D341Med (cell line): ENCODE measurements around the gene PLA2G10.
A peak's percentile ranks its signal among the peaks of the same experiment; 100 is the strongest.
"Not testable (repeated sequence)": the region's sequence is repeated elsewhere in the genome, so short reads cannot be mapped to it uniquely, and the experiment has no call there.

Experiments used
- DNase-seq: peaks from one replicate; pipeline ENCODE4 v3.0.0; 2012; ENCODE audit warnings: low spot score

PLA2G10 gene

GRCh38 chr16:14667347-14668266, 26.5 kb downstream of the PLA2G10 start:
- DNase-seq = no peak

GRCh38 chr16:14658063-14658462, 36.0 kb downstream of the PLA2G10 start:
- peak; percentile 60 for DNase-seq

- DNase-seq = no peak
Observed at GRCh38 chr16:14652726-14653125, 41.4 kb downstream of the PLA2G10 start.

- no peak for DNase-seq
Observed at GRCh38 chr16:14650629-14651028, 43.5 kb downstream of the PLA2G10 start.

- DNase-seq = no peak
Observed at GRCh38 chr16:14649816-14650215, 44.3 kb downstream of the PLA2G10 start.

- no peak for DNase-seq
Observed at GRCh38 chr16:14641926-14642325, 52.2 kb downstream of the PLA2G10 start.

- no peak for DNase-seq
Observed at GRCh38 chr16:14641206-14641605, 52.9 kb downstream of the PLA2G10 start.

- no peak for DNase-seq
Observed at GRCh38 chr16:14640538-14640937, 53.6 kb downstream of the PLA2G10 start.

GRCh38 chr16:14636951-14637240, 57.2 kb downstream of the PLA2G10 start:
- not testable (repeated sequence) for DNase-seq

- not testable (repeated sequence) for DNase-seq
Observed at GRCh38 chr16:14636179-14636950, 57.7 kb downstream of the PLA2G10 start.

- no peak for DNase-seq
Observed at GRCh38 chr16:14635395-14636165, 58.5 kb downstream of the PLA2G10 start.

- DNase-seq = no peak
Observed at GRCh38 chr16:14634389-14634725, 59.8 kb downstream of the PLA2G10 start.

- DNase-seq = peak; percentile 92
Observed at GRCh38 chr16:14632693-14633569, 61.2 kb downstream of the PLA2G10 start, which contains the start of gene BFAR. TSS of gene BFAR (plus strand) at chr16:14632951. CDS start at chr16:14644347, 11,396 bp downstream.

GRCh38 chr16:14630620-14631330, 63.3 kb downstream of the PLA2G10 start:
- DNase-seq = not testable (repeated sequence)

GRCh38 chr16:14629919-14630619, 64.0 kb downstream of the PLA2G10 start, which contains the start of gene PARN:
TSS of gene PARN (minus strand) at chr16:14630260. CDS start at chr16:14630125, 135 bp downstream.
- peak; percentile 97 for DNase-seq

GRCh38 chr16:14629612-14629918, 64.5 kb downstream of the PLA2G10 start:
- no peak for DNase-seq

GRCh38 chr16:14628806-14629611, 65.1 kb downstream of the PLA2G10 start:
- DNase-seq = no peak

- no peak for DNase-seq
Observed at GRCh38 chr16:14627078-14627477, 67.0 kb downstream of the PLA2G10 start.
